NK-92 treated with Interleukin-12 subunit alpha and Interleukin-12 subunit beta, amount 100 ng/mL, for 24 hours (cell line): ENCODE results near the gene CCT5.
"Not testable (repeated sequence)": the region's sequence is repeated elsewhere in the genome, so short reads cannot be mapped to it uniquely, and the experiment has no call there.

Source experiments
- DNase-seq: peaks from one replicate; lab custom pipeline; 2025; lab: John Stamatoyannopoulos, UW

Gene CCT5

GRCh38 chr5:10246761-10247160 lies 3.3 kb upstream of the CCT5 start:
- no peak for DNase-seq

DNA sequence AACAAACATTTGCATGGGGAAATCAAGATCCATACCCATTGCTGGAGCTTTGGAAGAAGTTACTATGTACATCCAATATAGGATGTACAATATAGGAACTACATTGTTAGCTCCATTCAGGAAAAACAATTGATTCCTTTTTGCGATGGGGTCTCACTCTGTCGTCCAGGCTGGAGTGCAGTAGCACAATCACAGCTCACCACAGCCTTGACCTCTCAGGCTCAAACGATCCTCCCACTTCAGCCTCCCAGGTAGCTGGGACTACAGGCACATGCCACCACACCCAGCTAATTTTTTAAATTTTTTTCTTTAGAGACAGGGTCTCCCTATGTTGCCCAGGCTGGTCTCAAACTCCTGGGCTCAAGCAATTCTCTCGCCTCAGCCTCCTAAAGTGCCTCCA lies 2.9 kb upstream of the CCT5 start:
- DNase-seq = not testable (repeated sequence)

DNA sequence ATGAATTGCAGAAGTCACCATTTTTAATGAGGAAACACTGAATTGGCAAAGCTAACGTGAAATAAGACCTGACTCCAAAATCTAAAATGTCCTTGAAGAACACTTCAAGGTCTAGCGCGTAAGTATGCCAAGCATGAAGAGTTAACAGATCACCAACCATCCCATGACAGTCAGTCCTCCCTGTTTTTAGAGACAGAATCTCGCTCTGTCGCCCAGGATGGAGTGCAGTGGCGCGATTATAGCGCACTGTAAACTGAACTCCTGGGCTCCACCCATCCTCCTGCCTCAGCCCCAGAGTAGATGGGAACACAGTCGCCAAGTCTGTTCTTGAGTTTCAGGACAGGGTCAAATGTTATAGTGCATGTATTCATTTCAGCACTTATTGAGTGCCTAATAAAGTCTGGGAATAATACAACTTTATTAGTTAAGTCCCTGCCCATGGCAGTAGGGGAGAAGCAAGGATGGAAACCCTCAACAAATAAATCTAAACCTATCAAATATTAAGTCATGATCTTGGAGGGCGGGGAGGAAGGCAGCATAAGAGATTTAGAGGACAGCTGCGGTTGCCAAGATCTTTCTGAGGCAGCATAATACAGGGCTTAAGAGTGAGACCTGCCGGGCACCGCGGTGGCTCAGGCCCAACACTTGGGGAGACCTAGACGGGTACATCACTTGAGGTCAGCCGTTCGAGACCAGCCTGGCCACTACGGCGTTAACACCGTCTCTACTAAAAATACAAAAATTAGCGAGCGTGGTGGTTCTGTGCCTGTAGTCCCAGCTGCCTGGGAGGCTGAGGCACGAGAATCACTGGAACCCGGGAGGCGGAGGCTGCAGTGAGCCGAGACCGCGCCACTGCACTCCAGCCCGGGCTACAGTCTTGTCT lies 1.5 kb upstream of the CCT5 start:
- DNase-seq = no peak

DNA sequence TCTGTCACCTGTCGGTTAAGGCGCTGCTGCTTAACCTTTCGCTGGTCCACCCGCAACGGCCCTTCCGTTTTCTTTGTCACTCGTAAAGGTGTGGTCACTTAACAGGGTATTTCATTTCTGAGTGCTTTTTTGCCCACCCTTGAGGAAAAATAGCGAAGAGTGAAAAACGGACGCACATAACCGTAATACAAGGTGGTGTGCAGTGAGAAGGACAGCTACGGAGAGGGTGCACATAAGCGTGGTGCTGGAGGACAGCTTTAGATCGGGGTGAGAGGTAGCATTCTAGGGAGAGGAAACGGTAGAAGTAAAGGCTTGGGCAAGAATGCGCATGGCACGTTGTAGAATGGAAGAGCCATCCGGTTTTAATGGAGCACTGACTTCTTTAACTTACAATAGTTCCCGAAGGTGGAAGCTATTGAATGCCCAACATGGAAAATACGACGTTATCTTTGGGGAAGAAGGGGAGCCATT lies 761 bp downstream of the CCT5 start:
- DNase-seq = no peak

GRCh38 chr5:10251405-10251804 lies 1.3 kb downstream of the CCT5 start:
- no peak for DNase-seq

DNA sequence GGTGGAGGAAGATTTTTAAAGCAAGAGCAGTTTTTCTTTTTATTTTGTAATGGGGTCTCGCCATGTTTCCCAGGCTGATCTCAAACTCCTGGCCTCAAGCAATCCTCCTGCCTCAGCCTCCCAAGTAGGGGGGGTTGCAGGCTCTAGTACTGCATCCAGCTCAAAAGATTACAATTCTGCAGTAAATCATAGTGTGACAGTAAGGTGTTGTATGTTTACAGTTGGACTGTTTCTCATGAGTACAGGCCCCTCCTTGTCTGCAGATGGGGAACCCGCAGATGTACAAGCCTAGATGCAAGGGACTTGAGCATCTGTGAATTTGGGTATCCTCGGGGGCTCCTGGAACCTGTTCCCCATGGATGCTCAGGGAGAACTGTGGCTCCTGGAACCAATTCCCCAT lies 3.3 kb downstream of the CCT5 start:
- no peak for DNase-seq

GRCh38 chr5:10254686-10255085 lies 4.6 kb downstream of the CCT5 start:
- no peak for DNase-seq

GRCh38 chr5:10257870-10258269 lies 7.8 kb downstream of the CCT5 start:
- DNase-seq = no peak

DNA sequence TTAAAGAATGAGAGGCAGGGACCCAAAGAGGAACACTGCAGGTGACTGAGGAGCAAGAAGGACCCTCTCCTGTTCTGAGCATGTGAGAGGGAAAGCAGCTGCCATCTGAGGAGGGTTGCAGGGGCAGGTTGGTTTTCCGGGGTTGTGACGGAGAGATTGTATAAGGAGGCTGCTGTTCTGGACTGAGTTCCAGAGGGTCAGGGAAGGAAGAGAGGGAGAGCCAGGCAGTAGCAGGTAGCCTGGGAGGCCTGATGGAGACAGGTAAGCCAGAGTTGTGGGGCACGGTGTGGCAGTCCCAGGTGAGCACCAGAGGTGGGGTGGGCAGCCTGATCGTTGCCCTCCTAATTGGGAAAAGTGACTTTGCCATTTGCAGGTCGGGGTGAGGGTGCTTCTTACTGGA lies 9.8 kb downstream of the CCT5 start:
- no peak for DNase-seq

DNA sequence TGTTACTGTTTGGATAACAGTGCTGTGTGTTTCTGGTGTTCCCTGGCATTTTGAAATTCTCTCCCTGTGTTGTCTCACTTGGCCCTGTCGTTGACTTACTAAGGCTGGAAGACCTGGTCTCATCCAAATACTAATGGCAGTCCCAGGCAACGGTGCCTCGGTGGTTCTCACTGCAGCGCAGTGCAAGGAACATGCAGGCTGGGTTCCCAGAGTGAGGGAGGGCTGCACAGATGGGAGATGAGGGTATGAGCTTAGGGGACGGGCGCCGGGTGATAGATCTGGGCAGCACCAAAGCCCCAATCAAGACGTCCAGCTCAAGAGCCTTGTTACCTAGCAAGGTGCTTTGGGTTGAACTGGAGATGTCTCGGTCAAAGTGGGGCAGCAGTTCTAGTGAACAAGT lies 11.0 kb downstream of the CCT5 start:
- DNase-seq = no peak

DNA sequence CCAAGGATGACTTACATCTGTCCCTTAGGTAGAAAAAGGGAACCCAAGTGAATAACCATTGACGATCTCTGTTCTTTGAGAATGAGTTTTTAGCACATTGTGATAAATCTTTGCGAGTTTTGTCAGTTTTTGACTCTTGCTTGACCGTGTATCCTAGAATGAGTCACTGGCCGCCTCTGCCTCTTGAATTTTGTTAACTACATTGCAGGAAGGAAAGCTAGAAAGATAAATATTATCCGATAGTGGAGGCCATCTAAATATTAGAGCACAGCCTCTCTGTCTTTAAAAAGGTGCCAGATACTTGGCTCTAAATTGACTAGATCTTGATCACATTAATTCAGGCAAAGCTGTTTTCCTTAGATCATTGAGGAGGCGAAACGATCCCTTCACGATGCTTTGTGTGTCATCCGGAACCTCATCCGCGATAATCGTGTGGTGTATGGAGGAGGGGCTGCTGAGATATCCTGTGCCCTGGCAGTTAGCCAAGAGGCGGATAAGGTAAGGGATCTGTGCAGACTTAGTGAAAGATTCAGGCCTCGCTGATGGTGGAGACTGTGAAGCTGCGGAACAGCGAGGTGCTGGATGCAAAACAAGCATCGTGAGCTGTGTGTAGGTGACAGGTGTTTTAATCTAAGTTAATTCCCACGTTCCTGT lies 12.2 kb downstream of the CCT5 start:
- no peak for DNase-seq

DNA sequence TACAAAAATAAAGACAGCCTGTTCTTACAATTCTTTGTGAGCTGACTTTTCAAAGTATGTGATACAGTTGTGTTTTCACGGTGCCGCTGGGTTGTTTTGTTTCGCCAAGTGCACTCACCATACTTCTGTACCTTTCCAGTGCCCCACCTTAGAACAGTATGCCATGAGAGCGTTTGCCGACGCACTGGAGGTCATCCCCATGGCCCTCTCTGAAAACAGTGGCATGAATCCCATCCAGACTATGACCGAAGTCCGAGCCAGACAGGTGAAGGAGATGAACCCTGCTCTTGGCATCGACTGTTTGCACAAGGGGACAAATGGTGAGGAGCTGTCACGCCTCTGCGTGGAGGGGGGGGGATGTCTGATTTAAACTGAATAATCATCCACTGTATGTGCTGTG lies 12.9 kb downstream of the CCT5 start:
- DNase-seq = no peak

DNA sequence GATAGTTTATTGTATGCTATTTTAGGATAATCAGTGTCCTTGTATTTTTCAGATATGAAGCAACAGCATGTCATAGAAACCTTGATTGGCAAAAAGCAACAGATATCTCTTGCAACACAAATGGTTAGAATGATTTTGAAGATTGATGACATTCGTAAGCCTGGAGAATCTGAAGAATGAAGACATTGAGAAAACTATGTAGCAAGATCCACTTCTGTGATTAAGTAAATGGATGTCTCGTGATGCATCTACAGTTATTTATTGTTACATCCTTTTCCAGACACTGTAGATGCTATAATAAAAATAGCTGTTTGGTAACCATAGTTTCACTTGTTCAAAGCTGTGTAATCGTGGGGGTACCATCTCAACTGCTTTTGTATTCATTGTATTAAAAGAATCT lies 14.5 kb downstream of the CCT5 start:
- DNase-seq = no peak

- DNase-seq = no peak
Observed at GRCh38 chr5:10265245-10266109, 15.4 kb downstream of the CCT5 start.

- DNase-seq = no peak
Observed at GRCh38 chr5:10266137-10266536, 16.1 kb downstream of the CCT5 start.

GRCh38 chr5:10266839-10267238 lies 16.8 kb downstream of the CCT5 start:
- DNase-seq = no peak

DNA sequence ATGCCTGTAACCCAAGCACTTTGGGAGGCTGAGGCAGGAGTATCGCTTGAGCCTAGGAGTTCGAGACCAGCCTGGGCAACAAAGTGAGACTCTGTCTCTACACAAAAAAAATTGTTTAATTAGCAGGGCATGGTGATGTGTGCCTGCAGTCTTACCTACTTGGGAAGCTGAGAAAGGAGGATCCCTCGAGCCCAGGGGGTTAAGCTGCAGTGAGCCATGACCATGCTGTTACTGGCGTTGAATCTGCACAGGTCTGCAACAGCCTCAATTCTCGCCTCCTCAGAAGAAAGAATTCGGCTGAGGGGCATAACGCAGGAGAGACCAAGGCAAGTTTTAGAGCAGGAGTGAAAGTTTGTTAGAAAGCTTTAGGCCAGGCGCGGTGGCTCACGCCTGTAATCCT lies 18.0 kb downstream of the CCT5 start:
- no peak for DNase-seq

DNA sequence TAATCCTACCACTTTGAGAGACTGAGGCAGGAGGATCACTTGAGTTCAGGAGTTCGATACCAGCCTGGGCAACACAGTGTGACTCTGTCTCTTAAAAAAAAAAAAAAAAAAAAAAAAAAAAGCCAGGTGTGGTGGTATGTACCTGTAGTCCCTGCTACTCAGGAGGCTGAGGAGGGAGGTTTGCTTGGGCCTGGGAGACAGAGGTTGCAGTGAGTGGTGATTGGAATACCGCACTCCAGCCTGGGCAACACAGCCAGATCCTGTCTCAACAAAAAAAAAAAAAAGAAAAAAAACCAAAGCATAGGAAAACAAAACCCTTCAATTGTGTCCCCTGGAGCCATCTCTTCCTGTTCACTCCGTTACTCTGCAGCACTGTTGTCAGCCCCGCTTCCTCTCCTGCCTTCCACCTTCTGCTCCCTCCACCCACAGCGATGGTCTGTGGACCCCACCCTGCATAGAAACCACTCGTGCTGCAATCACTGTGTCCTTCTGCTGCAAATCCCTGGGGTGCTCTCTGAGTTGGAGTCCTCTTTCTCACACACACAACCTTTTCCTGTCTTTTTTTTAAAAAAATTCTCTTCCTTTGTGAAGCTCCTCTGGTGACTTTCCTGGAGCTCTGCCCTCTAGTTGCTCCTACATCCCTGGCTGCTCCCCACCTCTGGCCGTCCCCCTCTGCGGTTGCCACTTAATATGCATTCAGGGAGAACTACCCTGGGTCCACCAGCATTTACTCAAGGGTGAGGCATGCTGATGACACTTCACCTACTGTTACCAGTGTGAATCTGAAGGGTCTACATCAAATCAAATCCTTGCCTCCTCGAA lies 22.2 kb downstream of the CCT5 start:
- DNase-seq = no peak

- not testable (repeated sequence) for DNase-seq
Observed at GRCh38 chr5:10272875-10273209, 22.8 kb downstream of the CCT5 start.

GRCh38 chr5:10275460-10275859 lies 25.4 kb downstream of the CCT5 start:
- no peak for DNase-seq

DNA sequence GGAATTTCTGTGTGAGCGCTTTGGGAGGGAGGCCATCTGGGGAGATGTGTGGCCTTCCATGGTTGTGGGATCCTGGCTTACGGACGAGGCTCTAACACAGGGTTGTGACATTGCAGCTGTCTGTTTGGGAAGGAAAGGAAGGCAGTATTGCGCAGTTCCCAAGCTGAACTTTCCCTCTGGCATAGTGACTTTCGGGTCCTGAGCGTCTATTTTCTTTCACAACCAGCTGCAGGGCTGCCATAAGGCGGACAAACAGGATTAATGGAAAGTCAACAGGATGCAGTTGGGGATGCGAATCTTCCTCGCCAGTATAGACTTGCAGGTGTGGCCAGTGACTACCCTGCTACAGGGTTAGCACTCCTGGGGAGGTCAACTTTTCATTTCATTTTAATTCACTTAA lies 25.9 kb downstream of the CCT5 start:
- no peak for DNase-seq

- no peak for DNase-seq
Observed at GRCh38 chr5:10276691-10277090, 26.6 kb downstream of the CCT5 start.
